Fibroblast of the aortic adventitia (primary cell): ENCODE results near the gene ORMDL2. TPM values are rescaled to one million over a fixed set of nuclear protein-coding genes. Genes with fewer than 3 reads are reported as not detected.

Experiments used
- DNase-seq: peaks from one replicate; pipeline ENCODE4 v3.0.0-alpha.2; 2010; ENCODE audit warnings: low read depth
- H3K4me3 ChIP-seq: 2 replicates; pipeline ENCODE4 v1.5.1; 2011; ENCODE audit warnings: low read depth, mild to moderate bottlenecking, control low read depth, low read length, moderate library complexity
- CTCF ChIP-seq: IDR thresholded peaks from 2 replicates; pipeline ENCODE4 v1.5.1; 2011; ENCODE audit warnings: mild to moderate bottlenecking, low read length, control low read depth, inconsistent platforms; ENCODE audit not compliant: insufficient read depth
- total RNA-seq: library from RNA; depleted of rRNA; stranded (reverse); fragments of >200 nt; gene quantifications from 2 replicates; pipeline ENCODE4 v1.2.3, GENCODE V29; 2012; ENCODE audit warnings: low replicate concordance

The ORMDL2 gene
- total RNA-seq, 1 donor, result 16.9 TPM

- DNase-seq, result no peak
These were observed 21.9 kb upstream of the ORMDL2 start for GRCh38 chr12:55795950-55796349.

GRCh38 chr12:55797068-55797467 lies 20.8 kb upstream of the ORMDL2 start:
- no peak overlapping the region for H3K4me3 ChIP-seq
- DNase-seq, result peak; percentile 69
- TF ChIP-seq CTCF, result peak; percentile 63

More at GRCh38 chr12:55795950-55796349, 21.9 kb upstream of the ORMDL2 start:
- no peak overlapping the region for H3K4me3 ChIP-seq
- TF ChIP-seq CTCF, result no peak

- DNase-seq, result no peak
These were observed 20.3 kb upstream of the ORMDL2 start for GRCh38 chr12:55797550-55797949.

GRCh38 chr12:55806982-55807381 lies 10.9 kb upstream of the ORMDL2 start:
- DNase-seq, result no peak
- H3K4me3 ChIP-seq, result no peak overlapping the region
- TF ChIP-seq CTCF, result no peak

More at GRCh38 chr12:55797550-55797949, 20.3 kb upstream of the ORMDL2 start:
- no peak overlapping the region for H3K4me3 ChIP-seq
- no peak for TF ChIP-seq CTCF

- no peak for DNase-seq
- no peak overlapping the region for H3K4me3 ChIP-seq
- TF ChIP-seq CTCF, result no peak
These were observed 8.6 kb upstream of the ORMDL2 start for GRCh38 chr12:55809274-55809673.

- H3K4me3 ChIP-seq, result no peak overlapping the region
- no peak for DNase-seq
- no peak for TF ChIP-seq CTCF
These were observed 5.8 kb upstream of the ORMDL2 start for GRCh38 chr12:55812088-55812487.

- no peak for DNase-seq
- H3K4me3 ChIP-seq, result no peak overlapping the region
- TF ChIP-seq CTCF, result no peak
These were observed 3.6 kb upstream of the ORMDL2 start for GRCh38 chr12:55814257-55814656.
